Kidney epithelial cell (primary cell): ENCODE measurements around the gene FAM228A. TPM values are rescaled to one million over a fixed set of nuclear protein-coding genes. Genes with fewer than 3 reads are reported as not detected.

Experiments used
- DNase-seq: peaks from one replicate; pipeline ENCODE4 v3.0.0-alpha.2; 2010; ENCODE audit warnings: low read depth
- H3K27me3 ChIP-seq: 2 replicates; pipeline ENCODE4 v1.6.0; 2011; ENCODE audit warnings: low read length; ENCODE audit not compliant: control insufficient read depth, insufficient read depth
- H3K36me3 ChIP-seq: 2 replicates; pipeline ENCODE4 v1.5.1; 2011; ENCODE audit warnings: low read length; ENCODE audit not compliant: control insufficient read depth, insufficient read depth
- H3K4me3 ChIP-seq: 2 replicates; pipeline ENCODE4 v1.5.1; 2011; ENCODE audit warnings: low read depth, mild to moderate bottlenecking, control low read depth, low read length
- CTCF ChIP-seq: IDR thresholded peaks from 2 replicates; pipeline ENCODE4 v1.5.1; 2011; ENCODE audit warnings: mild to moderate bottlenecking, moderate library complexity, low read length, control low read depth, inconsistent platforms; ENCODE audit not compliant: insufficient read depth, poor library complexity, severe bottlenecking
- total RNA-seq: library from RNA; depleted of rRNA; stranded (reverse); fragments of >200 nt; gene quantifications from 2 replicates; pipeline ENCODE4 v1.2.3, GENCODE V29; 2015

The FAM228A gene
- total RNA-seq, 1 donor from 2014 or later: 0.29 TPM

- H3K4me3 ChIP-seq: no peak overlapping the region
- DNase-seq: no peak
- no peak for TF ChIP-seq CTCF
- no peaks in the 10 kb centered on the region for H3K36me3 ChIP-seq
- no peaks in the 10 kb centered on the region for H3K27me3 ChIP-seq
These were observed 34.7 kb downstream of the FAM228A start for GRCh38 chr2:24209389-24210105.

- Histone ChIP-seq H3K36me3 (no peaks in the 10 kb centered on the region), H3K4me3 (no peak overlapping the region), H3K27me3 (no peaks in the 10 kb centered on the region)
- no peak for DNase-seq
- no peak for TF ChIP-seq CTCF
These were observed 35.2 kb downstream of the FAM228A start for GRCh38 chr2:24210106-24210455.

- H3K27me3 ChIP-seq: no peaks in the 10 kb centered on the region
- H3K4me3 ChIP-seq: no peak overlapping the region
- TF ChIP-seq CTCF: no peak
- DNase-seq: no peak
- H3K36me3 ChIP-seq: no peaks in the 10 kb centered on the region
These were observed 35.9 kb downstream of the FAM228A start for GRCh38 chr2:24210723-24211122.

- no peaks in the 10 kb centered on the region for H3K27me3 ChIP-seq
- H3K4me3 ChIP-seq: no peak overlapping the region
- TF ChIP-seq CTCF: no peak
- DNase-seq: no peak
- H3K36me3 ChIP-seq: no peaks in the 10 kb centered on the region
These were observed 36.6 kb downstream of the FAM228A start for GRCh38 chr2:24211408-24211807.

GRCh38 chr2:24214880-24215279, 40.0 kb downstream of the FAM228A start:
- no peak overlapping the region for H3K4me3 ChIP-seq
- DNase-seq: no peak
- no peaks in the 10 kb centered on the region for H3K36me3 ChIP-seq
- no peaks in the 10 kb centered on the region for H3K27me3 ChIP-seq
- no peak for TF ChIP-seq CTCF

- Histone ChIP-seq H3K4me3 (no peak overlapping the region), H3K36me3 (no peaks in the 10 kb centered on the region), H3K27me3 (no peaks in the 10 kb centered on the region)
- TF ChIP-seq CTCF: no peak
- no peak for DNase-seq
These were observed 45.9 kb downstream of the FAM228A start for GRCh38 chr2:24220554-24221291.
